HepG2 (cell line): Measurements from ENCODE around the gene SCN4B. TPM values are rescaled to one million over a fixed set of nuclear protein-coding genes. Genes with fewer than 3 reads are reported as not detected.

Source experiments
- CHD2 ChIP-seq: IDR thresholded peaks from 2 replicates; pipeline ENCODE4 v1.6.1; 2011; ENCODE audit warnings: low read depth, low read length, improper control_type of control experiment
- CSRNP1 ChIP-seq: sonication (generic); formaldehyde crosslinking; IDR thresholded peaks from 2 replicates; pipeline ENCODE4 v1.8.1; 2023; ENCODE audit warnings: mild to moderate bottlenecking, missing genetic modification reagents
- FOXA3 ChIP-seq: IDR thresholded peaks from 2 replicates; pipeline ENCODE4 v1.6.1; 2016; ENCODE audit warnings: missing genetic modification reagents, missing compliant biosample characterization
- HDAC1 ChIP-seq: sonication (generic); formaldehyde crosslinking; IDR thresholded peaks from 2 replicates; pipeline ENCODE4 v1.5.1; 2020; ENCODE audit warnings: mild to moderate bottlenecking, missing genetic modification reagents
- HNF4G ChIP-seq, 2 experiments: sonication (generic) in 1 of 2; formaldehyde crosslinking in 1 of 2; IDR thresholded peaks; 2 replicates each; pipeline versions ENCODE4 v1.4.0 to v1.6.1; 2011 to 2020; ENCODE audit warnings: borderline replicate concordance in 2 of 2, low read depth in 2 of 2, mild to moderate bottlenecking in 2 of 2, low read length in 1 of 2, missing genetic modification reagents in 1 of 2, moderate library complexity in 1 of 2
- MAX ChIP-seq: IDR thresholded peaks from 2 replicates; pipeline ENCODE4 v1.6.1; 2012; ENCODE audit warnings: inconsistent platforms
- PHB2 ChIP-seq: fragments of 450-650 bp; IDR thresholded peaks from 2 replicates; pipeline ENCODE4 v1.6.1; 2018; ENCODE audit not compliant: partially characterized antibody
- POLR2AphosphoS5 ChIP-seq: IDR thresholded peaks from 2 replicates; pipeline ENCODE4 v1.6.1; 2012; ENCODE audit warnings: low read depth, low read length
- PPARG ChIP-seq: conservative IDR thresholded peaks from 2 replicates; pipeline ENCODE4 v1.6.1; 2016; ENCODE audit warnings: missing biosample characterization, missing genetic modification reagents
- PRDM10 ChIP-seq: sonication (generic); formaldehyde crosslinking; IDR thresholded peaks from 2 replicates; pipeline ENCODE4 v1.4.0; 2020; ENCODE audit warnings: low read depth, missing genetic modification reagents
- RBM22 ChIP-seq: fragments of 200-400 bp; formaldehyde crosslinking; optimal IDR thresholded peaks from 2 replicates; pipeline ENCODE3; 2017; ENCODE audit warnings: mild to moderate bottlenecking, low read length, moderate library complexity
- SATB2 ChIP-seq: sonication (generic); formaldehyde crosslinking; IDR thresholded peaks from 2 replicates; pipeline ENCODE4 v1.5.0; 2020; ENCODE audit warnings: missing genetic modification reagents
- SIN3A ChIP-seq: IDR thresholded peaks from 2 replicates; pipeline ENCODE4 v1.6.1; 2011; ENCODE audit warnings: low read depth, mild to moderate bottlenecking, control low read depth, low read length, borderline replicate concordance
- SIX1 ChIP-seq: sonication (generic); formaldehyde crosslinking; IDR thresholded peaks from 2 replicates; pipeline ENCODE4 v1.4.0; 2020; ENCODE audit warnings: missing genetic modification reagents, borderline replicate concordance
- TARDBP ChIP-seq: sonication (generic); formaldehyde crosslinking; IDR thresholded peaks from 2 replicates; pipeline ENCODE4 v1.8.0; 2022; ENCODE audit warnings: mild to moderate bottlenecking, missing genetic modification reagents
- THAP11 ChIP-seq: IDR thresholded peaks from 2 replicates; pipeline ENCODE4 v1.6.1; 2016; ENCODE audit warnings: missing biosample characterization, missing genetic modification reagents
- TRIM22 ChIP-seq: fragments of 450-650 bp; IDR thresholded peaks from 2 replicates; pipeline ENCODE4 v1.6.1; 2017
- UBTF ChIP-seq: sonication (generic); formaldehyde crosslinking; IDR thresholded peaks from 2 replicates; pipeline ENCODE4 v1.4.0; 2020; ENCODE audit warnings: mild to moderate bottlenecking, missing genetic modification reagents
- ZFP1 ChIP-seq: IDR thresholded peaks from 2 replicates; pipeline ENCODE4 v1.6.1; 2016
- ZNF335 ChIP-seq: sonication (generic); formaldehyde crosslinking; IDR thresholded peaks from 2 replicates; pipeline ENCODE4 v1.4.0; 2020; ENCODE audit warnings: missing genetic modification reagents
- ZNF337 ChIP-seq: sonication (generic); formaldehyde crosslinking; IDR thresholded peaks from 2 replicates; pipeline ENCODE4 v1.5.1; 2020; ENCODE audit warnings: missing genetic modification reagents, low read depth, mild to moderate bottlenecking, borderline replicate concordance
- ZNF816 ChIP-seq: sonication (generic); formaldehyde crosslinking; IDR thresholded peaks from 2 replicates; pipeline ENCODE4 v1.8.0; 2022; ENCODE audit warnings: missing genetic modification reagents, mild to moderate bottlenecking, borderline replicate concordance
- polyA plus RNA-seq, 8 experiments: library from polyadenylated mRNA; depleted of rRNA in 3 of 8; stranded (reverse) in 7 of 8; unstranded in 1 of 8; fragments of >200 nt; fragmentation: Illumina TruSeq in 4 of 8; extraction: Trizol in 4 of 8; gene quantifications; 2 replicates each; pipeline versions ENCODE4 v1.2.1 to v1.2.3, GENCODE V29; 2011 to 2016; ENCODE audit warnings: low read depth in 4 of 8, missing spikeins in 1 of 8, mixed read lengths in 1 of 8; ENCODE audit not compliant: insufficient read depth in 1 of 8
- total RNA-seq, 5 experiments: library from RNA; depleted of rRNA; stranded (reverse); fragments of >200 nt; fragmentation: Illumina TruSeq; extraction: Trizol; gene quantifications; 2 replicates each; pipeline ENCODE4 v1.2.3, GENCODE V29; 2016; ENCODE audit warnings: low read depth in 1 of 5

The SCN4B gene
- total and polyA plus RNA-seq, 2 of the 13 experiments (the other 11 are each of a cell fraction or from before 2014, with no cell fraction given): 0.04 to 0.29 TPM

- TF ChIP-seq TRIM22 (no peak), TARDBP (CRISPR knock-in tag) (peak; percentile 89; the same call in 1 of the 2 replicates), FOXA3 (peak; percentile 77), ZNF337 (CRISPR knock-in tag) (no peak), SATB2 (no peak), ZNF816 (no peak), PRDM10 (CRISPR knock-in tag) (peak; percentile 94), HNF4G (IDR thresholded peaks at IDR 0.05; ENCODE audit: borderline replicate concordance, low read depth, low read length) (peak; percentile 59; the same call in 1 of the 2 replicates), HNF4G (CRISPR knock-in tag; IDR thresholded peaks at IDR 0.05; ENCODE audit: borderline replicate concordance, low read depth) (peak; percentile 72; the same call in 1 of the 2 replicates), CSRNP1 (CRISPR knock-in tag) (no peak), SIX1 (CRISPR knock-in tag) (no peak), RBM22 (no peak), THAP11 (CRISPR knock-in tag) (0 out of 2 replicates have a peak, but pooled peaks have one; percentile 27), CHD2 (no peak), PHB2 (no peak), HDAC1 (CRISPR knock-in tag) (no peak; the same call in 1 of the 2 replicates), POLR2AphosphoS5 (no peak), PPARG (CRISPR knock-in tag) (peak; percentile 85), MAX (0 out of 2 replicates have a peak, but pooled peaks have one; percentile 10), UBTF (CRISPR knock-in tag) (0 out of 2 replicates have a peak, but pooled peaks have one; percentile 24), ZFP1 (CRISPR knock-in tag) (no peak), SIN3A (no peak), ZNF335 (CRISPR knock-in tag) (no peak)
These were observed 56.7 kb downstream of the SCN4B start (continued) for GRCh38 chr11:118095967-118096367.
